ENCODE measurements around the gene LRRC63.
A peak's percentile ranks its signal among the peaks of the same experiment; 100 is the strongest.
"Not testable (repeated sequence)": the region's sequence is repeated elsewhere in the genome, so short reads cannot be mapped to it uniquely, and the experiment has no call there.

The LRRC63 gene

DNA sequence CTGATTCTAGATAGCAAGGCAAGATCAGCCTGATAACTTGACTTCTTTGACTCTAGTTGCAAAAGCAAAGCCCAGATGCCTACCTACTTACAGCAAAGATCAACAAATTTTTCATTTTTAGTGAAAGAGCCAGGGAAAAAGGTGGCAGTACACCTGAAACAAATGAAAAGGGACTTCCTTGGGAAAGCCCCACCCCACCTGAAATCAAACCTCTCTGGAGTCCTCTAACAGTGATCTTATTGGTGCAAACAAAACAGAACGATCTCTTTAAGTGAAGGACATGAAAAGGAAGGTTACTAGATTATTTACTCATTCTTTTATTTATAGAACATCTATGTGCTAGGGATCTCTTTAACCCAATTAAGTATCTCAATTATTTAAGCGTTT lies 29.2 kb upstream of the LRRC63 start:
- no peak for DNase-seq

DNA sequence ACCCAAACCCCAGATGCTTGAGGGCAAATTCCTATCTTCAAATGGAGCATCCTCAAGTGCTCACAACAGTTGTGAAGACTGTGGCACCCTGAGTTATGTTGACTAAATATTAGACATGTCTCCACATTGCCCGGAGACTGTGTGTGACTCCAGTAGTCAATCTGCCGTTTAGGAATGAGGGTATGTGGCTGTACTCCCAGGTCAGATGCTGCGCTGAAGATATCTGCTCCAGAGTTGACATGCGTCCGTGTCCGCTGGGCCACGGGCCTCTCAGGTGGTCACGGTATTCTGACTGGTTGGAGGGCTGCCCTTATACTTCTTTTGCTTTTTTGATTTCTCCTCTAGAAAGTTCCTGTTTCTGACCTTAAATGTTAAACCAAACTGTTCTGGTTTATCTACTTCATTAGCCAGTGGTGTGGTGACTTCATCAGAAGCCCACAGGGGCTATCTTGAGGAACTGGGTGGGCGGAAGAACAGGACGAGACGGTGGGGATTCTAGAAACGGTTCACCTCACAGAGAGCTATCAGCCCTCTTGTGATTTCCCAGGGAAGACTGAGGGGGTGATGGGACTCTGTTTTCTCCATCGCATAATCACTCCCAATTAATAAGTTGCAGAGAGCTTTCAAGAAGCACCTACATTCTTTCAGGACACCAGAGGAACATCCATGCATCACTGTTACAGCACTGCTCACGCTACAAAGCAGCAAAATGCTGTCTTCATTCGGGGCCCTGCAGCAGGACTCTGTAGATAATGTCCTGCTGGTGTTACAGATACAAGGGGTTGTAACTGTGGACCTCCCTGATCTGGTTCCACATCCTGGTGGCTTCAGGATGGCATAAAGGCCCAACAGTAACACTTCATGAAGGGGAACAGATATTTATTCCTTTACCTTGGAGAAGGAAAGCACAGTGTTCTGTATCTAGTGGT lies 28.4 kb upstream of the LRRC63 start:
- no peak for DNase-seq

DNA sequence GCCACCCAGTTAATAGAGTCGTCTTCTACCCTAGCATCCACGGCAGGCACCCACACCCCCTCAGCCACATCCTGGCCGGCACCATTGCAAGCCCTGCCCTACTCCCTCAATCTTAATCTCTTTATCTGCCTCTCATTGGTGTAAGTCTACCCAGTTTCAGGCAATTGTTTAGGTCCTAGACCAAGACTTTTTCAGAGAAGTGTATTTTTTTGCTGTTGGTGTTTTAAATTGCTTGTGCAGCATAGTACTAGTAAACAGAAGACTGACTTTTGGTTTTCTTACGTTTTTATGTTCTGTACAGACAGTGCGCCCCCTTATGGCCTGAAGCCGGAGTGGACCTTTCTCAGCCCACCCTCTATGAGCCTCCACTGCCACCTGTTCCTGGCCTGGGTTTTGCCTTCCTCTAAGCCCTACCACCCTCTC lies 27.4 kb upstream of the LRRC63 start:
- peak; percentile 81 for DNase-seq

DNA sequence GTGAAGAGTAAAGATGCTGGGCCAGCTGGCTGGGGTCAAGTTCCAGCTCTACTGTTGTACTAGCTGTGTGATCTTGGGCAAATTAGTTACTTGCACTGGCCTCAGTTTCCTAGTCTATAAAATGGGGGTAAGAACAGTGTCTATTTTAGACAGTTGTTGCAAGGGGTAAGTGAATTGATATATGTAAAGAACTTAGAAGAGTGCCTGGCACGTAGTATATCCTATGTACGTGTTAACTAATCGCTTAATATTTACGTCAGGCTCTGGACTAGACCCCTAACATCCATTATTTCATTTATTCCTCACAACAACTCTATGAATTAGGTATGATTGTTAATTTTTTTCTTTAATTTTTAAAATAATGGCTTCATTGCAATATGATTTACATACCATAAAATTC lies 26.1 kb upstream of the LRRC63 start:
- no peak for DNase-seq

DNA sequence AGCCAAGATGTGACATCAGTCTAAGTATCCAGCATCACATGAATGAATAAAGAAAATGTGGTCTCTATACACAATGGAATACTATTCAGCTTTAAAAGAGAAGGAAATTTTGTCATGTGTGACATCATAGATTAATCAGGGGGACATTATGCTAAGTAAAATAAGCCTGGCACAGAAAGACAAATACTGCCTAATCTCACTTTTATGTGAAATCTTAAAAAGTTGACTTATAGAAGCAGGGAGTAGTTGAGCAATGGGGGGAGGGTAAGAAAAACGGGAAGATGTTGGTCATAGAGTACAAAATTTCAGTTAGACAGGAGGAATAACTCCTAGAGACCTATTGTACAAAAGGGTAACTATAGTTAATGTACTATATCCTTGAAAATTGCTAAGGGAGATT lies 19.3 kb upstream of the LRRC63 start:
- no peak for DNase-seq

DNA sequence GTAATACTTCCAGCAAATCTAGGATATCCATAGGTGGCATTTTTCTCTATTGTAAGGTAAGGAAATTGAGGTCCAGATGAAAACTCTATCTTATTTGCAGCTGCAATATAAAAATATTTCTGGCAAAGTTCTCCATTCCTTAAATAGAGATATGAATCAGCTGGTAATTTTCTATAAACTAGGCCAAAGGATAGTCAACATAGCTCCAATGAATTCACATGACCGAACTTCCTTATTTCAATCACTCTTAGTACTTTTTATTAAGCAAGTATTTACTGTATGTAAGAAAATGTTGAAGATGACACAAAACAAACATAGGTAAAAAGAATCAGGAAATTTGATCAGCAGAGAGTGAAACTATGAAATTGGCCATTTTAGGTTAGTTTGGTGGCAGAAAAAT lies 16.7 kb upstream of the LRRC63 start:
- DNase-seq: no peak

DNA sequence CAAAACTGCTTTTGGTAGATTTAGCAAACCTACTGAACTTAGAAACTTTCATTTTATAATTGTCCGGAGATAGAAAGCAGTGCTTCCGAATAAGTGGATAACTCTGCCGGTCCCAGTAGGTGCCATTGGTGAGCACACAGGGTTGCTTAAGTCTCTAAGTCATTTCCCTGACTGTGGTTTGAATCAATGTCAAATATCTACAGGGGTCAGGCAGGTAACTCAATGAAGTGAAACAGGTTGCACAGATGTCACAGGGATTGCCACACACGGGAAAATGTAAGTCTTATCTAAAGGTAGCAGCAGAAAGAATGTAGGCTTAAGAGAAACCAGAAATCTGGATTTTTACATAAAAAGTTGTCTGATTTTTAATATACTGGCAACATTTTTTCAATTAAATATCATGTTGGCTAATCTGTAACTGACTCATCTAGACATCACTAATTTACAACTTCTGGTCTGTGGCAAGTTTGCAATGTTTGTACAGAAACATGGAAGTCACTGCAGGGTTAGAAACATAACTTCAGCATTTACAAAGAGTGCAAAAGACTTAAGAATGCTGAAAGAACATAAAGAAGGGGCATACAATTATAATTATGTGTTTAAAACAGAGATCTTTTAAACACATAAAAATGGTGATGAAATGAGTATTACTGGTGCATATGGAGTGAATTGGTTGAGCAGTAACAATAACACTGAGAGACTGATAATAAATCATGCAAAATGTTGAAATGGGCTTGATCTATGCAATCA lies 14.3 kb upstream of the LRRC63 start:
- no peak for DNase-seq

DNA sequence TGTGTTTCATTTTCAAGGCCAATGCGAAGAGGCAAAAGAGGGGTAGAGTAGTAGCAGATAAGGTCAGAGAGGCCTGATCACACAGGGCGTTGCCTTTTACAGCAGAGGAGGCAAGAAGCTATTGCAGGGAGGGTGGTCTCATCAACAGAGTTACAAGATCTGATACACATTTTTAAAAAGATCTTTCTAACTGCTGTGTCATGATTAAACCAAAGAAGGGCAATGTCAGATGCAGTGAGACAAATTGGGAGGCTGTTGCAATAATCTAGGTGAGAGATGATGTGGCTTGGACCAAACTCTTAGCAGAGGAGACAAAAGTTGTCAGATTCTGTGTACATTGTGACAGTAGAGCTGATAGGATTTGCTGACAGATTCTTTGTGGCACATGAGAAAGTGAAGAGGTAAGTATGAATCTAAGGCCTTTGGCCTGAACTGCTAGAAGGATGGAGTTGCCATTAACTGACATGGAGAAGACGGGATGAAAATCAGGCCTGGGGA lies 13.0 kb upstream of the LRRC63 start:
- no peak for DNase-seq

DNA sequence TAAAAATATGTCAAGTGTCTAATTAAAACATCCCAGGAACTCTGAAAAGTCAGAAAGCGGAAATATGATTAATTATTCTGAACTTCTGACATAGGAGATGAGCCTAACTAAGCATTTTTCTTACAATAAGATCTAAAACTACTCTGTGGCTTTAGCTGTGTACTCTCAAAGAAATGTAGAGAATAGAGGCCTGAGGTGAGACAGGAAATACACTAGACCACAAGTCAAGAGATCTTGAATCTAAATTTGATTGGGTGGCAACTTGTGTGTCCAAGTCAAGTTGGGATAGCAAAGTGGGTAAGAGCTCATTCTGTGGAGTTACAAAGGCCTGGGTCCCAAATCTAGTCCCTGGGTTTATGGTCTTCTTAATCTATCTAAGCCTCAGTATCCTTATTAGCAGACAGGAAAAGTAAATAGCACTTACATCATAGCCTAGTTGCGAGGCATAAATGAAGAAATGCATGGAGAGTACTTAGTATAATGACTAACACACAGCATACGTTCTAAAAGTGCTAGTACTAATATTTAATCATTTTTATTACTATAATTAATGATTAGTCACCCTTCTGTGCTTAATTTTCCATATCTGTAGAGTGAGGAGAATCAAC lies 9.4 kb upstream of the LRRC63 start:
- DNase-seq: no peak

DNA sequence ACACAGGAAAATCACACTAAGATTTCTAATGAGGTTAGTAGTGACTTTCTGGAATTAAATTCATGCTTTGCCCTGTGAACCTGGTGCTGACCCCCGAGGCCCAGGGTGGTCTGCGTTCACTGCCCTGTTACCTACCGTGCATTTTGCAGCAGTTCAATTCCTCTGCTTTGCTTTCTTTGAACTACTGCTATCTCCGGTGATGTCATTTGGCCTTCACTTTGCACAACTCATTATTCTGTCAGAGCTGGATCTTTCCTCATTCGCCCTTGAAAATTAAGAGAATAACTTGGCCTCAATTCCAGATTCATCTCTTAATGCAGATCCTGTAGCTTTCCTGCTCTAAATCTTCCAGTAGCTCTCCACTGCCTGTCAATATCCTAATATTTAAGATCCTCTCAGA lies 8.8 kb upstream of the LRRC63 start:
- DNase-seq: no peak

DNA sequence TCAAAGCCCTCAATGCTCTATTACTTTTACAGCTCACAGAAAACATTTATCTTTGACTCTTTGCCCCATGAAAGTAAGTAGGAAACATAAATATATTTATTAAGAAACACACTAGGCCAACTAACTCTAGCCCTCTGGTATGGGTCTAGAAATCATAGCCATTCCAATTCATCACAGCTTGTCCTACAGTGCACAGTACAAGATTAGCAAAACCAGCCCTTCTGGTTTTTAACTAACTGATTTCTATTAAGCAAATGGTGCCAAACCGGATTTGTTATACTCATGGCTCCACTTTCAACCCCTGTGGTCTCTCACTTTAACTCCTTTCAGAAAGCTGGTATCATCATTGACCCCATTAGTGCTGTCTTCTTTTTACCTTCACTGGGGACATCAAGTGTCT lies 5.6 kb upstream of the LRRC63 start:
- DNase-seq: no peak

DNA sequence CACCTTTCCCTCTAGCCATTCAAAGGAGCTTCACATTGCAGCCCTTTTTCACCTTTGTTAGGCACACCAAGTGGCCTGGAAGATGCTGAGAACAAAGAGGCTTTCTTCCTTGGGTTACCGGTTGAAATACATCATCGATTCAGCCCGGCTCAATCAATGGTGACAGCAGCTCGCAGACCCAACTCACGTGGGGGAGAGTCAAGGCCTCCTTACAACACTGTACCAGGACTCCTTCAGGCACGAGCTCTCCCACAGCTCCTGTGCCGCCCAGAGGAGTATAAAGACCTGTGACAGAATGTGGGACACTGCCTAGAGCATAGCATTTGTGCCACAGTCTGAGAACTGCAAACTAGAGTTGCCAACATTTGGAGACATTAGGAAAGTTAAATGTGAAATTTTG lies 3.9 kb upstream of the LRRC63 start:
- DNase-seq: no peak

DNA sequence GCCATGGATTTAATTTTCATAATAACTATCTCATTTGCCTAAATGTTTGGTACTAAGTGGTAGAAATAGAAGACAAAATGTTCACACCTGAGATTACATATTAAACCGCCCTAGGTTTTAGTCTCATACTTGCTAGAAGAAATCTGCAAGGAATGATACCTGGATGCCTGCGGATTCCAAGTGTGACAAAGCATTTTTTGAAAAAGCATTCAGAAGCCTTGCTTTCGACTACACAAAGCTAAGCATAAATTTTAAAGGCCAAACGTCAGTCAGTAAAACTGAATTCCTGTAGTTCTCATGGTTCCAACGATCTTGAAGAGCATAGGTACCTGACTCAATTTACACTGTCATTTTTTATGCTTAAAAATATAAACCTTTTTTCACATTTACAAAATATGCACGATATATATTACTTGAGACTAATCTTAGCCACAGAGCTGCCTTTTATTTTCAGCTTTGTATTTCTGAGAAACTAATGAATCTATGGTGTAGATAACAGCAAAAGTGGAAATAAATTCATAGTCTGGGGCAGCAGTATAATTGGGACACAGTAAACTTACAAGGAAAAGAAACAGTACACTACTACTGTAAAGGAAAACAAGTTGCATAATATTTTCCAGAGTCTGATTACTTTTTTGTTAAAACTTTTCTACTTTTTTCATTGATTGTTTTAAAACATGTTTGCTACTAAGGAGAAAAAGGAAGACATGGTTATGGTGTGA lies 1.2 kb upstream of the LRRC63 start:
- no peak for DNase-seq

DNA sequence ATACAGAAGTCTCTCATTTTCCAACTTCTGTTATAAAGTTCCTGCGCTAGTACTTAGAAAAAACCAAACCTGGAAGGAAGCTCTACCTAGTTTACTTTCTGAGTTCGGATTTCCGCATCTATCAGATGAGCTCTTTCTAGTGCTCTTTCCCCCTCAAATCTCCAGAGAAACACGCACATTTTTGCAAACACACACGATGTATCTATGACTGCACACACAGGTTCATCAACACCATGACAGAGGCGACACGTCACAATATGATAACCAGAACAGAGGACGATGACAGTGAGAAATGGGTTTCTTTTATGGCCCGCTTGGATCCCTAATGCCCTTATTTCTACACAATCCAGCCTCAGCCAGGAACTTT lies 629 bp upstream of the LRRC63 start:
- DNase-seq: peak; percentile 18

DNA sequence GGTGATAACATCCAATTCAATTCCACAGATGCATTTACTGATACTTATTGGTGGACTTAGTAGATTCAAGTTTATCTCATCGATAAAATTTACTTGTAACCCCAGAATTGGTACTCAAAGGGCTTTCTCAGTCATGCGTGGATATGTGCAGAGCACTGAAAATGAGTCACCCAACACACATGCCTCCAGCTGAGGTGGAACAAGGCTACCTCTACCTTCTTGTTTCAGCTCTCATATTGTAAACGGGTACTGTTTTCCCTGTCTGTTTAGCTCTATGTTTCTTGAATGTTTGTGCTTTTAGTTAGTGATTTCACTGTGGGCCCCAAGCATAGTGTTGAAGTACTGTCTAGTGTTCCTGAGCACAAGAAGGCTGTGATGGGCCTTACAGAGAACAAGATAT lies 1.5 kb downstream of the LRRC63 start:
- DNase-seq: no peak

DNA sequence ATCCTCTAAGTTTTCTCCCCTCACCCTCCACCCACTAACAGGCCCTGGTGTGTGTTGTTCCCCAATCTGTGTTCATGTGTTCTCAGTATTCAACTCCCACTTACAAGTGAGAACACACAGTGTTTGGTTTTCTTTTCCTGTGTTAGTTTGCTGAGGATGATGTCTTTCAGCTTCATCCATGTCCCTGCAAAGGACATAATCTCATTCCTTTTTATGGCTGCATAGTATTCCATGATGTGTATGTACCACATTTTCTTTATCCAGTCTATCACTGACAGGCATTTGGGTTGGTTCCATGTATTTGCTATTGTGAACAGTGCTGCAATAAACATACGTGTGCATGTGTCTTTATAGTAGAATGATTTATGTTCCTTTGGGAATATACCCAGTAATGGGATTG lies 3.0 kb downstream of the LRRC63 start:
- not testable (repeated sequence) for DNase-seq

DNA sequence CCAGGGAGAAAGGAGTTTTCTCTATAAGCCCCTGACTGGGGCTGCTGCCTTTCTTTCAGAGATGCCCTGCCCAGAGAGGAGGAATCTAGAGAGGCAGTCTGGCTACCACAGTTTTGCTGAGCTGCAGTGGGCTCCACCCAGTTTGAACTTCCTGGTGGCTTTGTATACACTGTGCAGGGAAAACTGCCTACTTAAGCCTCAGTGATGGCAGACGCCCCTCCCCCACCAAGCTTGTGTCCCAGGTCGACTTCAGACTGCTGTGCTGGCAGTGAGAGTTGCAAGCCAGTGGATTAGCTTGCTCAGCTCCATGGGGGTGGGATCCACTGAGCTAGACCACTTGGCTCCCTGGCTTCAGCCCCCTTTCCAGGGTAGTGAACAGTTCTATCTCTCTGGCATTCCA lies 8.5 kb downstream of the LRRC63 start:
- DNase-seq: not testable (repeated sequence)

DNA sequence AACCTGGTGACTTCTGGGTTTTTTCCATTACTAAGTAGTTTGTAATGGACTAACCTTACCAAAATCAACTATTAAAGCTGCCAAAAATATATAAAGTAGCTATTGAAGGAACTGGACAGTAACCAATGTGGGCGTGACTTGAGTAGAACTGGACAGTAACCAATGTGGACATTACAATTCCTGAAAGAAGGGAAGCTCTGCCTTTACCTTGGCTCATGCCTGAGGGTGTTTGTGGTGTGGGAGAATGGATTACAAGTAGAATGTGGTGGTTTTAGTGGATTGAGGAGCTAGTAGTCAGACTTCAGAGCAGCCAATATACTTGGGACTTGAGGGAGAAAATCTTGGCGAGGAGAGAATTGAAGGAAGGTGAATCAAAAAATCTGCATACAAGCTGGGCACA lies 17.5 kb downstream of the LRRC63 start:
- DNase-seq: no peak

DNA sequence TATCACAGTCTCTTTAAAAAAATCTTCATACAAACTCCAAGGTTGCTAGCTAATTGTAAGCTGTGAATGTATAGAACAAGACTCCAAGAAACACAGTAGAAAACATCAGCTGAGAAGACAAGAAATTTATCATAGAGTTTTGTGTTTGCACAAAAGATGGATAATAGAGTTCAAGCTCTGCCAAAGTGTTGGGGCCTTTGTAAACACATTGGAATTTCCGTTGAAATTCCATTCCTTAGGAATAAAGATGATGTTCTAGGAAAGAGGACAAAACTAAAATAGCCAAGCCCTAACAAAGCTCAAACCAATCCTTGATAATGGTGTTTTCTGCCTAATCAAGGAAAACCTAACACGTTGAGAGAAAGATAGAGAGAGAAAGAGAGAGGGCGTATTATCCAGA lies 20.6 kb downstream of the LRRC63 start:
- no peak for DNase-seq

DNA sequence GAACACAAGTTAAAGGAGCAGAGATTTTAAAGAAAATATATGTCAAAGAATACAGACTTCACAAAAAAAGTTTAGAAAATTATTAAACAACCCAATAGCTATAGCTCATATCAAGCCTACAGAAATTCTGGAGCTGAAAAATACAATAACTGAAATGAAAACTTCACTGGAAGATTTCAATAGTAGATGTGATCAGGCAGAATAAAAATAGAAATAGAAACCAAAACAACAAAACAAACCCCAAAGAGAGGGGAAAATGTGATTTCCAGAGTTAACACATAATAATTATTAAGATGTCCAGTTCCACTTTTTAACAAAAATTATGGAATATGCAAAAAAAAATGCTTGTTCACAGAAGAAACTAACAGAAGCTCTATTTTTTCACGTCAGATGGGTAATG lies 23.6 kb downstream of the LRRC63 start:
- no peak for DNase-seq

DNA sequence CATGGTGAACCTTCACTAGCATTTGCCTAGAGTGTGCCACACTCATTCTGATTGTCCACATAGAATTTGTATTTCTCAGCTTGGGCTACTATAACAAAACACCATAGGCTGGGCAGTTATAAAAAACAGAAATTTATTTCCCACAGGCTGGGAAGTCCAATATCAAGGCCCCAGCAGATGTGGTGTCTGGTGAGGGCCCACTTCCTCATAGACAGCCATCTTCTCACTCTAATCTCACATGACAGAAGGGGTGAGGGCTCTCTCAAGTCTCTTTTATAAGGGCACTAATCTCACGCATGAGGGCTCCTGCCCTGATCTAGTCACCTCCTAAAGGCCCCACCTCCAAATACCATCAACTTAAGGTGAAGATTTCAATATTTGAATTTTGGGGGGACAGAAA lies 53.6 kb downstream of the LRRC63 start:
- DNase-seq: no peak

DNA sequence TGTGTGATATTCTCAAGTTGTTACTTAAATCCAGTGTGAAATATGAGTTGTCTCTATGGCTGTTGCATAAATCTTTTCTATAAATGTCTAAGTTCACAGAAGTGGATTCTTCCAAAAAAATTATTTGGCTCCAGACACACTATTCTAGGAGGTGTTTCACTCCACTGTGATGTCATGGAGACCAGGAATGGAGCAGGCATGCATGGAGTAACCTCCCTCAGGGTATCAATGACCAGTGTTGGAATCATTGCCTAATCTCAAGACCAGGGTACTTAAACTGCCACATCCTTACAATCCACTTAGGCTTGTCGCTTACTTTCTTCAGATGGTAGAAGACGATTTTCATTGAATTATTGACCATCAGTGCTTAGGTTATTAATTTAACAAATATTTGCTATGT lies 55.4 kb downstream of the LRRC63 start:
- no peak for DNase-seq

DNA sequence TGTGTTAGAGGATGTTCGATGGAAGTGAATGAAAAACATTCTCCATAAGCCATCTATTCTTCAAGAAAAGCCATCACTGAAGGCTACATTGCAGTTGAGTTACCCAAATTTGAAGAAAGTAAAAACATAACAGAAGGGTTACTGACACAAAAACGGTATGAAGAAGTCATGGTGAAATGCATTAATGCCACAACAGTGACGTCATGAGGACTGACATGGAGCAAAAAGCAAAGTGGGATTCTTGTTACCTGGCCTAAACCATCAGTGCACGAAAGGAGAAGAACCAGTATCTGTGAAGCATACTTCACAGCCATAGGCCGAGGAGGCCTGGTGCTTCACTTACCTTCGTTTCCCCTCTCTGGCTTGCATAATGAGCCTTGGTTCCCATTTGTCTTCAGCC lies 58.7 kb downstream of the LRRC63 start:
- no peak for DNase-seq

Data from activated naive CD4-positive, alpha-beta T cell treated with Interleukin-2 at 50 U/mL for 16 hours (primary cell).